ENCODE results near the gene RPS6KA4. TPM values are rescaled to one million over a fixed set of nuclear protein-coding genes. Genes with fewer than 3 reads are reported as not detected.

The RPS6KA4 gene
- total RNA-seq, 1 experiment from 2014 or later = 94.2 TPM

DNA sequence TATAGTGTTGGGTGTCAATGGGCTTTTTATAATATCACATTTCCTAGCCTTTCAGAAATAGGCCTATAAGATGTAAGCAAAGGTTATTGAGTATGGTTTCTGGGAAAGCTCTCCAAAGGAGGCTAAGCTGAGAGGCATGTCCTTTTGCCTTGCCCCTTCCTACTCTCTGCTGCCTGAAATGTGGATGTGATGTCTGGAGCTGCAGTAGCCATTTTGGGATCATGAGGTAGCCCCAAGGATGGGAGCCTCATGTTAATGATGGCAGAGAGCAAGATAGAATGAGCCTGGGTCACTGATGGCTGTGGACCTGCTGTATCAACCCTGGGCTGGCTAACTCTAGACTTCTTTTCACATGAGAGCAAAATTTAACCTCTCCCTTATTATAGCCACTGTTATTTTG, 29.0 kb downstream of the RPS6KA4 start:
- no peak for DNase-seq
- Histone ChIP-seq H3K36me3 (no peaks in the 10 kb centered on the region), H3K9me3 (no peaks in the 10 kb centered on the region), H3K27me3 (no peaks in the 10 kb centered on the region), H3K4me3 (no peak overlapping the region)

- H3K36me3 ChIP-seq = no peaks in the 10 kb centered on the region
- no peak overlapping the region for H3K4me3 ChIP-seq
- DNase-seq = no peak
- no peaks in the 10 kb centered on the region for H3K27me3 ChIP-seq
- H3K9me3 ChIP-seq = no peaks in the 10 kb centered on the region
These were observed 29.9 kb downstream of the RPS6KA4 start for GRCh38 chr11:64388894-64389293.

- H3K27me3 ChIP-seq = no peaks in the 10 kb centered on the region; the same call in 1 of the 2 replicates
- H3K4me3 ChIP-seq = no peak overlapping the region
- no peaks in the 10 kb centered on the region for H3K9me3 ChIP-seq
- DNase-seq = no peak
- H3K36me3 ChIP-seq = no peaks in the 10 kb centered on the region
These were observed 30.9 kb downstream of the RPS6KA4 start for GRCh38 chr11:64389851-64390250.

DNA sequence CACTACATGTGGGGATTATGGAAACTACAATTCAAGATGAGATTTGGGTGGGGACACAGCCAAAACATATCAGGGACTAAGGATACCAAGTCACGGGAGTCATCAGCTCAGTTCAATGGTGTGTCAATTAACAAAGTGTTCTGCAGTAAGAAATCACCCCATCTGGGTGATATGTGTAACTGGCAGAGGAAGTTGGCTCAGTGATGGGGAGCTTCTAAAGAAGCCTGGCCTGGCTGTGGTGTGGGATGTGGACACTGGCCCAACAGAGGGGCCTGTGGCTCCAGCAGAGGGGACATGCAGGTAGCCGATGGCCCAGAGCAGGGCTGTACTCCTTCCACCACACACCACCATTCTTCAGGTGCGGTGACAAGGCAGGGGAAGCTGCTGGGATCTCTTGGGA, 31.6 kb downstream of the RPS6KA4 start:
- Histone ChIP-seq H3K27me3 (no peaks in the 10 kb centered on the region; the same call in 1 of the 2 replicates), H3K9me3 (no peaks in the 10 kb centered on the region), H3K4me3 (no peak overlapping the region), H3K36me3 (no peaks in the 10 kb centered on the region)
- DNase-seq = no peak

- H3K36me3 ChIP-seq = no peaks in the 10 kb centered on the region
- H3K4me3 ChIP-seq = no peak overlapping the region
- no peaks in the 10 kb centered on the region; the same call in 1 of the 2 replicates for H3K27me3 ChIP-seq
- no peaks in the 10 kb centered on the region for H3K9me3 ChIP-seq
- no peak for DNase-seq
These were observed 32.9 kb downstream of the RPS6KA4 start for GRCh38 chr11:64391839-64392238.

DNA sequence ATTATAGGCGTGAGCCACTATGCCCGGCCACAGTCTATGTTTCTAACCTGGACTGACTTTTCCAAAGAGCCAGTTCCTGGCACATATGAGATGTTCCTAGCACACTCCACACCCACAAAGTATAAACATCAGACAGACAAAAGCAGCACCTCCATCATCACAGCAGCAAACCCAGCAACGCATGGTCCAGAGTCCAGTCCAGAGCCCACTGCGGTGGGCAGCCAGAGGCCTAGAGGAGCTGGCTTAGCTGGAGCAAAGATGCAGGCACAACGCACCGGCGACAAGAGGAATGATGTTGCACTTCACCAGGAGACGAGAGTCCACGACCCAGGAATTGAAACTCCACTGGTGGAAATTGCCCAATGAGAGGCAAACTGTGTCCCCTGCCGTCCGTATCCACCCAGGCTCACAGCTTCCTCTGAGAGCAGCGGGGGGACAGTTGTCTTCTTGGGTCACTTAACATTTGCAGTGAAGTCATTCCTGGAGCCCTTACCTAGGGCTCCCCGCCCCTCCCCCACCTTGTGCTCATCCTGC, 36.6 kb downstream of the RPS6KA4 start:
- H3K4me3 ChIP-seq = no peak overlapping the region
- DNase-seq = no peak
- no peaks in the 10 kb centered on the region for H3K36me3 ChIP-seq
- no peaks in the 10 kb centered on the region for H3K9me3 ChIP-seq
- H3K27me3 ChIP-seq = no peaks in the 10 kb centered on the region; the same call in 1 of the 2 replicates

DNA sequence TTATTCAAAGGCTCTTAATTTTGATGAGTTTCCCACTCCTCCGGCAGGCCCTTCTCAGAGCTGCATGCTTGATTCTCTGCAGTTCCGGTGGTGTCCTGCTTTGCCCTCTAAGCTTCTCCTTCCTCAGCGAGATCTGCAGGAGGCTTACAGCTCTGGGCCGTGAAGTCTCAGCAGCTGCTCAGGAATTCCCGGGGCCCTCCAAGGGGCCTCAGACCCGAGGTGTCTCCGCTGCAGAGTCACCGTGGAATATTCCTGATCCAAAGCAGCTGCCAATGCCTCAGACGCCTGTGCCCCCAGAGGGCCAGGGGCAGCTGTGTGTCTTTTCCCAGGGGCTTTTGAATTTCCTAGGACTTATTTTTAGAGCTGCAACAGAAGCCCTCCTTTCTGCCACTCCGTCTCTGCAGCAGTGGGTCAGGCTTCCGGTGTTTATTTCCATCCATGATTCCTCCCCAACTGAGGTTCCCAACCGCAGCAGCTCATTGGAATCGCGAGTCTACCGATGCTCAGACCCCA, 37.2 kb downstream of the RPS6KA4 start:
- Histone ChIP-seq H3K27me3 (no peaks in the 10 kb centered on the region; the same call in 1 of the 2 replicates), H3K4me3 (no peak overlapping the region), H3K9me3 (no peaks in the 10 kb centered on the region), H3K36me3 (no peaks in the 10 kb centered on the region)
- no peak for DNase-seq

DNA sequence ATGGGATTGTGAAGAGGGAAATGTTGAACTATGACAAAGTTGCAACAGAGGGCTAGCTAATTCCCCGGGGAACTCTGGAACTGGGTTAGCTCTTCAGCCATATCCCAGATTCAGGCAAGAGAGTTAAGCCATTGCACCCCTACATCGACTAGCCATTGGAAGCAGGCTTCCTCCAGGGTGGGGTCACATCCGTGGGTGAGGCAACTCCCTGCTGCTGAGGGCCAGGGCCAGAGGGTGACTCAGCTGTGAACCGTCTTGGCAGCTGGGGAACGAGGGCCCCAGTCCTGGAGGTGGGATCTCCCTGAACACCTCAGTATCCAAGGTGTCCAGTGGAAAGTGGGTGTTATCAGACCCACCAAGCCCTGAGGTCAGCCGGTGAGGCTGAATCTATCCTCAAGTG, 41.1 kb downstream of the RPS6KA4 start:
- peak; percentile 76 for DNase-seq
- Histone ChIP-seq H3K4me3 (no peak overlapping the region), H3K27me3 (no peaks in the 10 kb centered on the region), H3K36me3 (no peaks in the 10 kb centered on the region), H3K9me3 (no peaks in the 10 kb centered on the region)

DNA sequence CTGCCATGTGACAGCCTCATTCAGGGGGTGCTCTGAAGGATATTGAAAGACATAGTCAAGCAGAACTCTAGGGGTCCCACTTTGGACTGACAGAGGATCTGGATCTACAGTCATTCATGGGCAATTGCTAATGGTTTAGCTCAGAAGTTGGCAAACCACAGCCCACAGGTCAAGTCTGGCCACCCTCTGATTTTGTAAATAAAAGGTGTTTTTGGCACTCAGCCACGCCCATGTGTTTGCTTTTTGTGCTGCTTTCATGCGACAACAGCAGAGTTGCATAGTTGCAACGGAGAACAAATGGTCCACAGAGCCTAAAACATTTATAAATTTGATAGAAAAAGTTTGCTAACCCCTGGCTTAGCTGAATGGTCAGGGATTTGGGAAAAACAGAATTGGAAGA, 41.7 kb downstream of the RPS6KA4 start:
- H3K4me3 ChIP-seq = no peak overlapping the region
- no peaks in the 10 kb centered on the region for H3K9me3 ChIP-seq
- H3K36me3 ChIP-seq = no peaks in the 10 kb centered on the region
- H3K27me3 ChIP-seq = no peaks in the 10 kb centered on the region
- DNase-seq = no peak

GRCh38 chr11:64401775-64402174, 42.8 kb downstream of the RPS6KA4 start:
- Histone ChIP-seq H3K9me3 (no peaks in the 10 kb centered on the region), H3K27me3 (no peaks in the 10 kb centered on the region), H3K36me3 (no peaks in the 10 kb centered on the region), H3K4me3 (no peak overlapping the region)
- DNase-seq = no peak

GRCh38 chr11:64403106-64403505, 44.1 kb downstream of the RPS6KA4 start:
- H3K4me3 ChIP-seq = no peak overlapping the region
- no peaks in the 10 kb centered on the region for H3K36me3 ChIP-seq
- no peaks in the 10 kb centered on the region for H3K9me3 ChIP-seq
- no peak for DNase-seq
- no peaks in the 10 kb centered on the region for H3K27me3 ChIP-seq

- Histone ChIP-seq H3K27me3 (no peaks in the 10 kb centered on the region), H3K9me3 (no peaks in the 10 kb centered on the region), H3K36me3 (no peaks in the 10 kb centered on the region), H3K4me3 (no peak overlapping the region)
- DNase-seq = peak; percentile 30
These were observed 47.4 kb downstream of the RPS6KA4 start for GRCh38 chr11:64406221-64406946.

GRCh38 chr11:64407221-64407620, 48.3 kb downstream of the RPS6KA4 start:
- no peaks in the 10 kb centered on the region for H3K9me3 ChIP-seq
- H3K36me3 ChIP-seq = no peaks in the 10 kb centered on the region
- H3K4me3 ChIP-seq = no peak overlapping the region
- no peak for DNase-seq
- H3K27me3 ChIP-seq = no peaks in the 10 kb centered on the region

GRCh38 chr11:64407630-64408029, 48.7 kb downstream of the RPS6KA4 start:
- Histone ChIP-seq H3K9me3 (no peaks in the 10 kb centered on the region), H3K36me3 (no peaks in the 10 kb centered on the region), H3K27me3 (no peaks in the 10 kb centered on the region), H3K4me3 (no peak overlapping the region)
- DNase-seq = no peak

DNA sequence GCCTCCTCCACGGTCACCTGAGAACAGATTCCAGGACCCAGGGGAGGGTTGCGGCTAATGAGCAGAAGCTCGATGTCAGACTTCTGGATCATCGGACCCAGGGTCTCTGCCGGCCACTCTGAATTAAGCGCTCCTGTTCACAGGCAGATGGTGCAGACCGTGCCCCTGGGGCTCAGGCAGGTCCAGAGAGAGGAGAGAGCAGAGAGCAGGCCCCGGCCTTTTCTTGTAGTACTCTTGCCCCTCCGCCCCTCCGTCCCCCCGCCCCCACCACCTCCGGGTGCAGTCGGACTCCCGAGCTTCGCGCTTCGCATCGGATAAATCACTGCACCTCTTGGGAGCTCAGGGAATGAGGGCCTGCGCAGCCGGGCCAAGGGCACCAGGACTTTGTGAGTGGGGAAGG, 50.3 kb downstream of the RPS6KA4 start:
- no peaks in the 10 kb centered on the region for H3K36me3 ChIP-seq
- no peaks in the 10 kb centered on the region for H3K27me3 ChIP-seq
- H3K4me3 ChIP-seq = no peak overlapping the region
- DNase-seq = no peak
- H3K9me3 ChIP-seq = no peaks in the 10 kb centered on the region

DNA sequence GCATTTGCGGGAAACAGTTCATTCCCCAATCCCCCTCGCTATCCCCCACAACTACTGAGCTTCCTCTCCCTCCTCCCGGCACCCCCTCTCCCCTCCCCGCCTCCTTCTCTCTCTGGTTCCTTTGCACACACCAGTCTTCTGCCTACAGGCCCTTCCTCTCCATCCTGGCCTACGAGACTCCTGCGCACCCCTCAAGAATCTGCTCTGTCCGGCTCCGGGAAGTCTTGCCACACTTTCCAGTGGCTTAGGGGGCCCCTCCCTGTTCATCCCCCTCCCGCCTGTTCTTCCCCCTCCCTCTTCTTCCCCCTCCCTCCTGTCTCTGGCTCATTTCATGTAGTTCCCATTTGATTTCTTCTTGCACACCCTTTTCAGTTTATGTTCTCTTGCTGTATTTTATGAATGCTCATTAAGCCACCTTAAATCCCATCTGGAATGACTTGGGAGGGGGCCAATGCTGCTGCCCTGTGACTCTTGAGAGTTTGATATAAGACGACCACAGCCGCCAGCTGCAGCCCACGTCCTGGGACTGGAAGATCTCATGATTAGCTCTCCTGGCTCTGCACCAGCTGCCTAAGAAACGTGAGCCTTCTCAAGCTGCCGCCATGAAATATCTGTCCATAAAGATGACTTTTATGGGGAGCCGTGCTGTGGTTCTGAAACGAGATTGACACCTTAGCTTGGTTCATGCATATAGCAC, 50.9 kb downstream of the RPS6KA4 start:
- Histone ChIP-seq H3K36me3 (no peaks in the 10 kb centered on the region), H3K27me3 (no peaks in the 10 kb centered on the region), H3K9me3 (no peaks in the 10 kb centered on the region), H3K4me3 (no peak overlapping the region)
- no peak for DNase-seq

DNA sequence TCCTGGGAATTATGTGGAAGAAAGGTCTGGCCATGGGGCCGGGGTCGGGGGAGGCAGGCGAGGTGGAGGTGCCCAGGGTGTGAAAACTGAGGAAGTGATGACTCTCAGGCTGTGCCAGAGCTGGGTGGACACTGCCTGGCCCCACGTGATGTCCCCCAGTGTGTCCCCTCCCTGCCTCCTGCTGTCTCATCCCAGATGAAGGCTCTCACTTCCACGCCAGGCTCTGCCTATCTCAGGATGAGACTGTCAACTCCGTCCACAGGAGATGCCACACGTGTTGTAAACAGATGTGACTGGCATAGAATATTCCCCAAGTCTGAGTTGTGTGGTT, 51.4 kb downstream of the RPS6KA4 start:
- no peaks in the 10 kb centered on the region for H3K36me3 ChIP-seq
- no peak overlapping the region for H3K4me3 ChIP-seq
- DNase-seq = no peak
- H3K27me3 ChIP-seq = no peaks in the 10 kb centered on the region
- no peaks in the 10 kb centered on the region for H3K9me3 ChIP-seq

GRCh38 chr11:64413417-64413816, 54.5 kb downstream of the RPS6KA4 start:
- Histone ChIP-seq H3K36me3 (no peaks in the 10 kb centered on the region), H3K27me3 (no peaks in the 10 kb centered on the region), H3K9me3 (no peaks in the 10 kb centered on the region), H3K4me3 (no peak overlapping the region)
- DNase-seq = no peak

Measured in MG63 (cell line).